ENCODE measurements around the gene PBX1.

Gene PBX1

DNA sequence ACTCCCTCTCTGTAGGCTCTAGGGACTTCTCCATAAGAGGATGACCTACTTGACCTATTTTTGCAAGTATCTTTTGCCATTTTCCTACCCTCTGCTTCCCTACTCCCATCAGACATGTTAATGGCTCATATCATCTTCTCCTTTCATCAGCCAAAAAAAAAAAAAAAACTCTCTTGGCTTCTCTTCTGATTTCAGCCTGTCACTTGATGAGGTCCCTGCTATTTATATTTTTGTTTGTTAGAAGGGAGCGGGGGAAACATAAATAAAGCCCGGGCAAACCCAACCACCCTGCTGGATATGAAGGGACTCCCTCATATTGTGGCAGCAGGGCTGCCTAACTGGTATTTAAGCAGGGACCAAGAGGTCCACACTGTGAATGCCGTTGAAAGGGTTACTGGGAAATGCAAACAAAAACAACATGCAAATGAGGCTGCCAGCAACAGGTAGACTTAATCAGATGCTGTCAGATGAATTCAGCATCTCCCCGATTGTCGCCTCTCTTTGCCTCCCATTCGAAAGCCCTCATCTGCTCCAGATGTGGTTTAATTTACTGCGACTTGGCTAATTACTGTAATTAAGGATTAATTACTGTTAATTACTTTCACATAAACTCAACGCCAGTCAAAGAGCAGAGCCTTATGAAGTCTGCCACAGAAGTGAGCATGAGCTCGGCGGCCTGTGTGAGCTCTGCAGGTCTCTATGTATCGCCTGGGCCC lies 172.3 kb downstream of the PBX1 start:
- no peak overlapping the region for H3K27ac ChIP-seq

DNA sequence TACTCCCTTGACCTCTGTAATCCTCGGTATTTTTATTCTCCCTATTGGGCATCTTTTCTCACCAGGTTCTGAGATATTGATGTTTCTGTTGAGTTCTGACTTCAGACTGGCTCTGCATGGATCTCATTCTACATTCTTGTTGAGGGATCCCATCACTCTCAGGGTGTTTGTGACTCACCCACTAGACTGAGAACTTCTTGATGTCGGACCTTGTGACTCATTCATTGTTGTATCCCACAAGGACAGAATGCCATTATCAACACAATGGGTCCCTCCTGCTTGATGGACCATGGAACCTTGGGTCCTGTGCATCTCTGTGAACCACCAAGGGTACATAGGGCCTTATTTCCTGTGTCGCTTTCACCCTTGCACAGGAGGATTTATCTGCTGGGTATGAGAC lies 174.1 kb downstream of the PBX1 start:
- Histone ChIP-seq H3K27ac (no peak overlapping the region), H3K4me3 (no peak overlapping the region)

More for the DNA sequence above, 172.3 kb downstream of the PBX1 start:
- H3K4me3 ChIP-seq, result no peak overlapping the region

DNA sequence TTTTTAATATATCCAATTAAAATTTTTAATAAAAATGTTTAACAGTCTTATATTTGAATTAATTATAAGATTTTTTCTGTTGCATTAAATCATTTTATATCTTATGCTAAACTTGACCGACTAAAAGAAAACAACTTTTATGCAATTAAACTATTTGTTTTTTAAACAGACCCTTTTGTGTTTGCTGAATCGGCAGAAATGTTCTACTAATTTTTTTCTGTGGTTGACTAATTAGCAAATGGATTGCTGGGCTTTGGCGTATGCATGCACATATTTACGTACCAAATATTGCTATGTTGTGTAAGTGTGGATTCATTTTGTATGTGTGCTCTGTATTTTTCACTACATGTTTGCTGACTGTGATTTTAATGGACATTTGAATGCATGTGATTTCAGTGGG lies 174.8 kb downstream of the PBX1 start:
- Histone ChIP-seq H3K4me3 (no peak overlapping the region), H3K27ac (no peak overlapping the region)

DNA sequence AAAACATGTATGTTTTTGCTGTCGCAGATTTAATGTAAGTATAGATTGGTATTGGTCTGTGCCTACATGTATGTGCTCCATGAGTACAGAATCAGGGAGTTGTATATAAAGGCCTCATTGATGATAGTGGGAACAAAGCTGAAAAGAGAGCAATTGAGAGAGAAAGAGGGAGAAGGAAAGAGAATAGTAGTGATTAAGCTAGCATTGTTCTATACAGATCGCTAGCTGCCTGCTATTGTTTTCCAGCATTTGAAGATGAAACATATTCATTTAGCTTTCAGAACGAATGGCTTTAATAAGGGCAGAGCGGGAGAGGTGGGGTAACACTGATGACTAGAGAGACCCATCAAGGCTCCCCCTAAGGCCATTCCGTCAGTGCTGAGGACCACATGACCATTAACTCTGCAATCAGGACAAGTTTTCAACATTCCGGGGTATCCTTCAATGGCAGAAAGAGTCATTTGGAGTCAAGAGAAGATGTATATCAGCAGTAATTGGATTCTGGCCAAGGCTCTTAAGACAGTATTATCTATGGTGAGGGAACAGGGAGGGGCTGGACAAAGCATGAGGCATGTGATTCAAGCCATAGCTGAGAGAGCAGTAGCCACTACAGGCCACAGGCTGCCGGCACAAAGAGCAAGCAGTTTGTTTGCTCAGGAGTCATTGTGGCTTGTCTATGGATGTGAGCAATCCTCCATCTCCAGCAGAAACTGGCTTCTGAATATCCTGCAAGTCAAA lies 176.5 kb downstream of the PBX1 start:
- Histone ChIP-seq H3K27ac (no peak overlapping the region), H3K4me3 (no peak overlapping the region)

DNA sequence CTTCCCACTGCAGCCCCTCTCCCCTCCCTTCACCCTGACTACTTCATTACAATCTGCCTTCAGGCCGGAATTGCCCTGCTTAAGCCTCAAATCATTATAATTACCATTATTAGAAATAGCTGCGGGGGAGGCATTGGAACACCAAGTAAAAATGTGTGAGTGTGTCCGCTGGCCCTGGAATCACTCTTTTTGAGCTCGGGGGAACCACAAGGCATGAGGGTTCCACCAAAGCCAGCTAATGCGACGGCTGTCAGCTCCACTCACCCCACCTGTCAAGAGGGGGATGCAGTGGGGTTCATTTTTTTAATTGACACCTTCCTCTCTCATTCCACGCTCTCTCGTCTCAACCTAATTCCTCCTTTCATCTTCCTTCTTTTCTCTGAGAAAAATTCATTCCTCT lies 177.2 kb downstream of the PBX1 start:
- Histone ChIP-seq H3K27ac (no peak overlapping the region), H3K4me3 (no peak overlapping the region)

DNA sequence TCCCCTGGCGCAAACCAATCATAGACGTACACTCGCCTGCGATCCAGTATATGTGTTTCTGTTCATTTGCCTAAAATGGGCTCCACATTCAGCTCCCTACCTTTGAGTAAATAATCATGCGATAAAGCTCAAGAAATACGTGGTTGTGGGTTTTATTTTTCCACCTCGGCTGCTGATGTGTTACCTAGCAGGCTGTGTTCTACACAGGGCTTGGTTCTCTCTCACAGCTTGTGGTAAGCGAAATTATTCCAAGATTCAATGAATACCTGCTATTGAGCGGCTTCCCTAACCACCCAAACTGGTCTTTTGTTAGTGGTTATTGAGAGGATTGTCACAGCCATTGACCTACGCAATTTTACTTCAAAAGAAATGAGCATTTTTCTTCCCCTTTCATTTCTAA lies 180.2 kb downstream of the PBX1 start:
- no peak overlapping the region for H3K4me3 ChIP-seq
- H3K27ac ChIP-seq, result no peak overlapping the region

DNA sequence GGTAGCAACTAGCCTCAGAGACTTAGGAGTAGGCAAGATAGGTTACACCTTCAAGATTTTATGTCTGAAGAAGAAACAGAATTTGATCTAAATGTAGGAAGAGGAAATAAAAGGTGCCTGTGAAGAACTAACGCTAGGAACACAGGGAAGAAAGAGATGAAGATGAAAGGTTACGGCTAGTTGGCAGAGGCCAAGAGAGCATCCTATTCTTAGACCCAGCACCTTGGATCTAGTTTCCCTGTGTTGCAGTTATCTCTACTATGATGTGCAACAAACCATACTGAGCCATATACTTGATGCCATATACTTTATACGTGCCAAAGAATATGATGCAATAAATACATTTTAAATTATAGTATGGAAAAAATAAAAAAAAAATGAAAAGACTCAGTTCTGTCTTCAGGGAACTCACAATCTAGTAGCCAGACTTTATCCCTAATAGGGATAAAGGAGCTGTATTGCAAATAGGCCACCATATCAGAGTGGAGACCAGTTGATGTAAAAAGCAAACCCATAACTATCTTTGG lies 181.1 kb downstream of the PBX1 start:
- H3K27ac ChIP-seq, result no peak overlapping the region
- no peak overlapping the region for H3K4me3 ChIP-seq

DNA sequence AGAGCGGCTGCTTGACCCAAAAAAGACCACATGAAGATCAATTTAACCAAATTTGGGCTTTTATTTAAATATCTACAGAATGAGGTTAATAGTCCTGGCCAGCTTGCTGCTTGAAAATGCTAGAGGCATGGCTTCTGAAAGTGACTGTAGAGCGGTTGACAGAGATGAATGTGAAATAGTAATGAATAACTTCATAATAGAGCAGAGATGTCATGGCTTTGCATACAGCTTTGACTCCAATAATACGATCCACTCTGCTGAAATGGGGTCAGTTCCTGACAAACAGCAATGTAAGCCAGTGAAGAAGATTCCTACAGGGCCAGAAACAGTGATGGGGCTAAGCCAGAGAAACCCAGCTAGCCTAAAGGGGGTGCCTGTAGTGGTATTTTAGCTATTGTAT lies 183.8 kb downstream of the PBX1 start:
- H3K4me3 ChIP-seq, result no peak overlapping the region
- no peak overlapping the region for H3K27ac ChIP-seq

DNA sequence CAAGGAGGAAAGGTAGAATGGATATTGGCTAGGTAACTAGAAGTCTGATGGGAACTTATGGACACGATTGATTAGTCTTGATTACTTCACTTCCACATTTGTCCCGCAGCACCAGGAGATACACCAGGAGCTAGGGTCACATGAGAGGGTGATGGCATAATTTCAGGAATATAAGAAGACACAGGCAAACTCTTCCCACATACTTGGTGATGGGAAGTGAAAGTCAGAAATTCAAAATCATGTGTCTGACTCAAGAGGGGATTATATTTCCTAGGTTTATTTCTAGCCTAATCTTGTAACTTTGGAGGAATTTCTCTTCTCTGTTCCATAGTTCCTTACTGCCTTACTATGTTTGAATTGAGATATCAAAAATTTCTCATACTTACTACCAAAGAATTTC lies 185.0 kb downstream of the PBX1 start:
- H3K27ac ChIP-seq, result no peak overlapping the region

DNA sequence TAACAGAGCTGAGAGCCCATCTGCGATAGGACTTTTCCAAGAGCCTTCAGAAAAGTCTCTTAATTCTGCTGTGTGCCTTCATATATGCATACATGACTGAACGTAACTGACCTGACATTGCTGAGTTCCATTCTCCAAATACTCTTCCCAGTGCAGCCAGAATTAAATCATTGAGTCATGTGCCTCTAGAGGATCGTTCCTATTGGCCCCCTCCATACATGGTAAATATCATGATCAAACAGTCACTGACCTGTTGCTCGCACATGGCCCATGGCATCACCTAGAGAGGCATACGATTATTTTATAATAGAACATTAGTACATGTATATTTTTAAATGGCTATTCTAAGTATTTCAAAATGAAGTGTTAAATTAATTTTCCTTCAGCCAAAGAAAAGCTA lies 186.8 kb downstream of the PBX1 start:
- Histone ChIP-seq H3K4me3 (no peak overlapping the region), H3K27ac (no peak overlapping the region)

More for the DNA sequence above, 185.0 kb downstream of the PBX1 start:
- no peak overlapping the region for H3K4me3 ChIP-seq

DNA sequence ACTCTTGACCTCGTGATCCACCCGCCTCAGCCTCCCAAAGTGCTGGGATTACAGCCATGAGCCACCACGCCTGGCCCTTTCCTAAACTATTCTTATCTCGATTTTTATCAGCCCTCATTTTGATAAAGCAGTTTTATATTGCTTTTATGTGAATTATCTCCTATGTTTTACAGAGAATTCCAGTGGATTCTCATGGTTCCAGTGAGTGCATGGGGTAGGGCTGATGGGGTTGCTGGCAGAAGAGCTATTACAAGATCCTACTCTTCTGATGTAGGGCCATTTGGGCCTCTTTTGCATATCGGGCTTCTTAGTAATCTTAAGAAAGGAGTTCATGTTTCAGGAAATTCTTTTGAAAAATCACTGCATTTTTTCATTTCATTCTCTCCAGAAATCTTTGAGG lies 187.6 kb downstream of the PBX1 start:
- no peak overlapping the region for H3K4me3 ChIP-seq
- H3K27ac ChIP-seq, result no peak overlapping the region

DNA sequence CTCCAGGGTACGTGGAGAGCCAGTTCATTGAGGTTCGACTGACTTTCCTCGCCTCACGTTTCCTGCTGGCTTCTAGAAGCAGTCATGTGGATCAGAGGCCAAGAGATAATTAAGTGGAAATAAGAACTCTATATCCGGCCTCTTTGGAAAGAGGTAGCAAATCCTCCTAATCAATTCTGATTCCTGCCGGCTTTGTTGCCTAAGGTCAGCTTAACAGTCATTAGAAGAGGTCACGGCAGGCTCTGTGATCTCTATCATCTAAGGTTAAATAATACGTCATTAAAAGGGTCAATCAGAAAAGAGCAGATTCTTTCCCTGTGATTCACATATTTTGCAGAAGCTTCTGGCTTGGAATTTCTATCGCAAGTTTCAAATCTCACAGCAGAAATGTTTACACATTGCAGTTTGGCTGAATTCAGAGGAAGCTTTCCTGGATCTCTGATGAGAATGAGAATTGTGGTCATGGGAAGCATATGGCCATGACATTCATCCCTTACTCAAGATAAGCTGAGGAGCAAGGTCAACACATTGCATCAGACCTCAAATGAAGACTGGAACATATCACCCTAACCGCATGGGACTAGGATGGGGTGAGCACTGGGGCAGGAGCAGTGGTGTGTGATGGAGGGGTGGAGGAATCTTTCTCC lies 189.4 kb downstream of the PBX1 start:
- no peak overlapping the region for H3K4me3 ChIP-seq
- H3K27ac ChIP-seq, result peak overlapping the region in 6 of 21 experiments; percentile 6 to 66 (median 36)

DNA sequence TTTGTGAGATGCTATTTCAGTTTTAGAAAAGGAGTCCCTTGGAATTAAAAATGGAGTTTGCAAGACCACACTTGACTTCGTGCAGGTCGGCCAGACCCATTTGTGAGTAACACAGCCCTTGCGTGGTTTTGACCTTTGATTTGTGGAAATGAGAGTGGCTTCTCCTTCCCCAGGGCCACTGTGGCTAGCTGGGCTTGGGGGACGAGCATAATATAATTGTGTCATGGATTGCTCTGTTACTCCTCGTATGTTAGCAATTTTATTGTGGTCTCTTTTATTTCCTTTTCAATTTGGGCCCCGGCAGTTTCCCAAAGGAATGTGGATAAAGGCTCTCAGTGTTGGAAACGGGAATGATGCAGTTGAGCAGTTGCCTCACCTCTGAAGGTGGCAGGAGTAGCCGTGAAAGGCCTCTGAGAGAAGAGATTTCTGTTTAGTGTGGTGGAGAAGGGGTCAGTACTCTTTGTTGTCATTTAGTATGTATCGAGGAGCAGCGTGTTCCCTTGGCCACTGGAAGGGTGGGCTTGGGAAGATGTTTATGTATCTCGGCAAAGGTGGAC lies 194.6 kb downstream of the PBX1 start:
- H3K27ac ChIP-seq, result peak overlapping the region in 15 of 21 experiments; percentile 7 to 76 (median 22)
- no peak overlapping the region for H3K4me3 ChIP-seq

DNA sequence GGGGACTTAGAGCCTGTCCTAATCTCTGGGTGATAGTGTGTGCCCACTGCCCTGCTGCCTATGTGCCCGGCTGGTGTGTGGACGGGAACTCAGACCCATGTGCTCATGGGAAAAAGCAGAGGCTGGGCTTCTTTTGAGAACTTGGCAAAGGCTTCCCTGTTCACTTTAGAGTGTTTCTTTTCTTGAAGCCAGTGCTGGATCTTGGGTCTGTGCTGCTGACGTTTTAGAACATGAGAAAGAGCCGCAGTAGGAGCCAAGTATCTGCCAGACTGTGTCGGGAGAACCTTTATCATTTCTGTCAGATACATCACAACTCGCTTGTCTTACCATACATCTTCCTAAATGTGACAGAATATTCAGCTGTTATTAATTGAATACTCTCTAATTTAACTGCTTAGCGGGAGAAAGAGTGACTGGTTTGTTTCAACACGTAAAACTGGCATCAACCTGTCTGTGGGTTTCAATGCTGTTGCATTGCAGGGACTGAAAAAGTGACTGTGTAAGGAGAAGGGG lies 195.2 kb downstream of the PBX1 start:
- Histone ChIP-seq H3K4me3 (no peak overlapping the region), H3K27ac (peak overlapping the region in 15 of 21 experiments; percentile 7 to 76 (median 22))

DNA sequence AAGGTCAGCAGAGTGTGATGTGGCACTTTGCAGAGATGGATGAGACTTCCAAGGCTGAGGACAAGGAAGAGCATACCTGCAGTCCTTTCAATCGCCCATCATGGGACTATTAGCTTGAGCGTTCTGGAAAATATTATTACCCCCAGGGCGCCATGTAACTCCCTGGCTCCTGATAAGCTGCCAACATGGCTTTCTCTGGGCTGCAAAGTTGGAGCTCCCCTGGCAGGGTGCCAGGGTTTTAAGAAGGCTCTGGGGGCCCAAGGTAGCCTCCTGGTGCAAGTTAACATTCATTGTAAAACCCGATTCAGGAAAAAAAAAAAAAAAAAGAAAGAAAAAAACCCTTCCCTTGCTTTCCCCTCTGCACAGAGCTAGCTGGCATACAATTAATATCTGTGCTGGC lies 196.7 kb downstream of the PBX1 start:
- H3K27ac ChIP-seq, result no peak overlapping the region
- H3K4me3 ChIP-seq, result no peak overlapping the region

DNA sequence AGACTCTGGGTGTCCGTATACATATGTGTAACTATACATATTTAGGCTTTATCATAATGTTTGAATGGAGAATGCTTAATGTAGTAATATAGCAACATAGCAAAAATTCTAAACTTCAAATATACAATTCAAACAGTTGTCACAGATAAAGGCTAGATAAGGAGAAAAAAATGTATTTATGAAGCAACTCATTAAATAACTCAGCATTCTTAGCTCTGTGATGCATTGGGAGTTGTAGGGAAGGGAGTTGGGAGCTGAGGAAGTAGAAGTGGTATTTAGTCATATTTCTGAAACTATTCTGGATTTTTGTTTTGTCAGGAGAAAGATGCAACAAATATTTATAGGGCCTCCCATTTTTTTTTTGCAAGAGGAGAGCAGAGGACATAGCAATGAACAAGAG lies 197.8 kb downstream of the PBX1 start:
- Histone ChIP-seq H3K4me3 (no peak overlapping the region), H3K27ac (no peak overlapping the region)

DNA sequence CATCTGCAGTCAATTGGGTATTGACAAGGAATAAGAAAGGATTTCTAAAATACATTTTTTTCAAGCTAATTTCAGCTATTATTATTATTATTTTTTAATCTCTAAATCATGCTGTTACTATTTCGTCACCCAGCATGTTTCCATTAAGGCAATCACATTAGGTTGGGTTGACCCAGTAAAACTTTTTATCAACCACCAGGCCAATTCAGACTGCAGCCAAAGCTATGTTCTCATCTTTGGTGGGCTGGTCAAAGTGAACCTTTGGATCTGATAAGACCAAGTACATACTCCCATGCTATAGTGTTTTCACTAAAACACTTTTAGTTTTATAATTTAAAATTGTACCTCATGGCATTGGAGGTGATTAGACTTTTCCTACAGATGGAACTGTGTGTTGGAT lies 198.6 kb downstream of the PBX1 start:
- H3K27ac ChIP-seq, result no peak overlapping the region

DNA sequence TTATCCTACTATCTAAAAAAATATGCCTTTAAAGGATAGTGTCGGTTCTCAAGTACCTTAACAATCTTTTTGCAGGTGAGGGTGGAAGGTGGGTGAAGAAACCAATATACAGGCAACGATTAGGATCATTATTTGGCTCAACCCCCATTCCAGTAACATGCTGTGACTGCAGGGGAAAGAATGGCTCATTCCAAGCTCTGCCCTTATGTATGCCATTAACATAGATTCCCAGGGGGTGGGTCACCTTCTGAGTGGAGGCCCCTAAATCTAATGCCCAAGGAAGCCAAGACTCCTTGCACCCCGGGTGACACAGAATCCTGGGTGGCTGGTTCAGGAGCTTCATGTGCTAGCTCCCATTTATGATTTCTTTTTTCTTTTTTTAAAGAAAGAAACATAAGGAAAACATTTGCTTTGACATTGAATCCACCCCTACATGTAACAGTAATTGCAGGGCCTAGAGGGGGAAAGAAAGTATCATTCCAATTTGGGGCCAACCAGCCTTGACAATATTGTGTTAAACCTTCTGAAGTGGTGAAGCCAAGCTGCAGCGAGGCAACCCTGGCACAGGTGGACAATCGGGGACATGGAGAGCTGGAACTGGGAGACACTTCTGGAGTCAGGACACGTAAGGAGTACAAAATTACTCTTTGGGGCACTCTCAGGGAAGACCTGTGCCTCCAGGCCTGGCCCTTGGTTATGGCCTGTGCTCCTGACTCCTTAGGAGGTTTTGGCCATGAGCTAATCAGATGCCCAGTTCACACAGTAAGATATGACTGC lies 200.3 kb downstream of the PBX1 start:
- Histone ChIP-seq H3K27ac (peak overlapping the region in 1 of 21 experiments; percentile 18), H3K4me3 (no peak overlapping the region)

More for the DNA sequence above, 198.6 kb downstream of the PBX1 start:
- no peak overlapping the region for H3K4me3 ChIP-seq

DNA sequence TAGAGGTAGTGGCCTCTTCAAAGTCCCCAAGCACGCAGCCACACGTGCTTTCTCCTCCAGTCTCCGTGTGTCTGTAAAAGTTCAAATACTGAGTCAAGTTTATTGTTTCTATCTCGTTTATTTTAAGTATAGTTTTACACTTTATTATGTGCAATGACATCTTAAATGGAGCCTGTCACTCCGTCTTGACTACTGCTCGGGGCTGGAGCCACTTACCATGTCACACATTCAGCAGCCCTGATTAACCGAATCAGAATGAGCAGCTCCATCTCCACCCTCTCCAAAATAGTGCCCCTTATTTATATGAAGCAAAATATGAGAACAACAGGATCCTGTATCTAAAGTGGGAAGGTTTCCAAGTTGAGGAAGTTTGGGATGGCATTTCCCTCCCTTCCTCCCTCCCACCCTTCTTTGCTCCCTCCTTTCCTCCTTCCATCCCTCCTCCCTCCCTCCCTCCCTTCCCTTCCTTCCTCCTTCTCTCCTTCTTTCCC lies 201.0 kb downstream of the PBX1 start:
- Histone ChIP-seq H3K4me3 (no peak overlapping the region), H3K27ac (peak overlapping the region in 1 of 21 experiments; percentile 18)
